NCI-H1417 (cell line): Measurements from ENCODE around the gene B4GALT2.

Experiments used
- DNase-seq, 3 experiments: peaks; one replicate each; lab custom pipeline; 2025; lab: John Stamatoyannopoulos, UW

B4GALT2 gene

DNA sequence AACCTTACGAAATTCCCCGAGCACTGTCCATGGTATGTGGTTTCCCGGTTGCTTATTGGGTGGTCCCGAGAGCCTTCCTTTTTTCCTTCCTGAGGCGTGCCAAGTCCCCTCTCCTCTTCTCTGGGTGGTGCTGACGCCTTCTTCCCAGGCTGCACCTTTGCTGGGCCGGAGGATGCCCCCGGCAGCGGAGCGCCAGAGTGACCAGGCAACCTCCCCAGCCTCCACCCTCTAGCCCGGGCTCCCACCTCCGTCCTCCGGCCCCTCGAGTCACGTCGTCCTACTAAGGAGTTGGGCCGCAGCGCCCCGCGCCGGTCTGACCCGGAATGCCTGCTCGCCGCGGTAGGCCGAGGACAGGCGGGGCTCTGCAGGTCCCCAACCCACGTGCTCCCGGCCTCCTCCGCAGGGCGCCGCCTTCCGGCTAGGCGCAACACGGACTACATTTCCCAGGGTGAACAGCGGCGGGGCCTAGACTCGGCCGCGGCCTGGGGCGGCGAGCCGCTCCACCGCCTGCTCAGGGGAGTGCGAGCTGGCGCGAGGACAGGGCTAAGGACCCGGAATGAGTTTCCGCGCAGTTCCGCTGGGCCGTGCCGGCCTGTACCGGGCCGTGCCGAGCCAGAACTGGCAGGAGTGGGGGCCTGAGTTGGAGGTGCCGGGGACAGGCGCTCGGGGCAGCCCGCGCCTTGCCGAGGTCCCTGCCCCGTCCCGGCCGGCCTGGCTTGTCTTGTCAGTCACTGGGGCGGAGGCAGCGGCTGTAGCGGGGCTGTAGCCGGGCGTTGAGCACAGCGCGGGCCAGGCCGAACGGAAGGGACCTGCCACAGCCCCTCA lies 32.6 kb upstream of the B4GALT2 start, which contains the start of gene IPO13:
Gene IPO13, plus strand, starts transcription at position 715 of the 825 bp plus-strand sequence. CDS start 651 bp downstream, outside the sequence.
- DNase-seq, result peak; percentile 91 to 97 (median 97)

DNA sequence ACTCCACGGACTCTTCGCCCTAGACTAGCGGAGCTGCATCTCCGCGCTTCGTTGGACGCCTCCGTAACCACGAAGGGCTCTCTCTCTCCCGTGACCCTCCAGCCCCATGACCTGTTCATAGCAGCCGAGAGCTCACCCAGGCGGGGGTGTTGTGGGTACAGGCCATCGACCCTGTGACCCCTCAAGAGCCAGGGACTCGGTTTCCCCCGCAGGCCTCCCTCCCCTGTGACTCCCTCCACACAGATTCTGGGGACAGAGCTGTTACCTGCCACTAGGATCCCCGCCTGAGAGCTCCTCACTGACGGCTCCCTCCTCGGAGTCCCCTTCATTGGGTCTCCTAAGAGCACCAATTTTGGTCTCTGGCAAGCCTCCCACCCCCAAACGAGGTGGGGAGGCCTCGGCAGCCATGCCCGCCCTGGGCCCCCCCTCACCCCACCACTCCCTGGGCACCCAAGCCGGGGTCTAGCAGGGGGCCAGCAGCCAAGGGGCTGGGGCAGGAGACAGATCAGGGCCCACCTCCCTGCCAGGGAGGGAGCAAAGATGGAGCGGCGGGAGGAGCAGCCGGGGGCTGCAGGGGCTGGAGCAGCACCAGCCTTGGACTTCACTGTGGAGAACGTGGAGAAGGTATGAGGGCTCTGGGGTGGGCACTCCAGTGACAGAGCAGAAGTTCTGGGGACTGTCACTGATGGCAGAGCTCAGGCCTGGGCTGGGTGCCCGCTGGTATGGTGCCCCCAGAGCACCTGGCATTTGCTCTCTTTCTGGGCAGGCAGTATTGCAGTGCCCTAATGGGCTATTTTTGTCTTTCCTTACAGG lies 31.7 kb upstream of the B4GALT2 start:
- DNase-seq, result no peak

DNA sequence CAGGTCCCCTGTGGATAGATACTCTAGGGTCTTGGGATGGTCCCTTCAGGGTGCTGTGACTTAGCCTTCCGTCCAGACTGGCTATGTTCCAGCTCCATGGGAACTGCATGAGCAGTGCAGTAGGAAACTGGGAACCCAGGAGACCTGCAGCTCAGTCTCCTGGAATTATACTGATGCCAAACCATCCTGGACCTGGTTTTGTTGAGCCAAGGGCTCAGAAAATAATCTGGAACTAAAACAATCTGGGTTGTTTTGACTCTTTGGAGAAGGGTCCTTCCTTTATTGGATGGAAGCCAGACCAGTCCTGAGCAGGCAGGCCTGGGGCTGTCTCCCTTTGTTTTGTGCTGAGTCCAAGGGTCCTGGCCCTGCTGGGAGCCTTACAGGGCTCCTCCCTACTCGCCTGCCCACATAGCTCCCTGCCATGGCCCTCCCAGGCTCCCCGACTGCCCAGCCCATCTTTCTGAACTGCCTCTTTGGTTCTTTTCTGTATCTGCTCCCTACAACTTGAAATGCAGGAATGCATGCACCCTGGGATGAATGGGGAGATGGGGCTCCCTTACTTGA lies 31.1 kb upstream of the B4GALT2 start:
- DNase-seq, result no peak

DNA sequence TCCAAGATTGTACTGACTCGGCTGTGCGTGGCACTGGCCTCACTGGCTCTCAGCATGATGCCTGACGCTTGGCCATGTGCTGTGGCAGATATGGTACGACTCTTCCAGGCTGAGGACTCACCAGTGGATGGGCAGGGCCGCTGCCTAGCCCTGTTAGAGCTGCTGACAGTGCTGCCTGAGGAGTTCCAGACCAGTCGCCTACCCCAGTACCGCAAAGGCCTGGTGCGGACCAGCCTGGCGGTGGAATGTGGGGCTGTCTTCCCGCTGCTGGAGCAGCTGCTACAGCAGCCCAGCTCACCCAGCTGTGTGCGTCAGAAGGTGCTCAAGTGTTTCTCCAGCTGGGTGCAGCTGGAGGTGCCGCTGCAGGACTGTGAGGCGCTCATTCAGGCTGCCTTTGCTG lies 29.3 kb upstream of the B4GALT2 start:
- DNase-seq, result no peak

DNA sequence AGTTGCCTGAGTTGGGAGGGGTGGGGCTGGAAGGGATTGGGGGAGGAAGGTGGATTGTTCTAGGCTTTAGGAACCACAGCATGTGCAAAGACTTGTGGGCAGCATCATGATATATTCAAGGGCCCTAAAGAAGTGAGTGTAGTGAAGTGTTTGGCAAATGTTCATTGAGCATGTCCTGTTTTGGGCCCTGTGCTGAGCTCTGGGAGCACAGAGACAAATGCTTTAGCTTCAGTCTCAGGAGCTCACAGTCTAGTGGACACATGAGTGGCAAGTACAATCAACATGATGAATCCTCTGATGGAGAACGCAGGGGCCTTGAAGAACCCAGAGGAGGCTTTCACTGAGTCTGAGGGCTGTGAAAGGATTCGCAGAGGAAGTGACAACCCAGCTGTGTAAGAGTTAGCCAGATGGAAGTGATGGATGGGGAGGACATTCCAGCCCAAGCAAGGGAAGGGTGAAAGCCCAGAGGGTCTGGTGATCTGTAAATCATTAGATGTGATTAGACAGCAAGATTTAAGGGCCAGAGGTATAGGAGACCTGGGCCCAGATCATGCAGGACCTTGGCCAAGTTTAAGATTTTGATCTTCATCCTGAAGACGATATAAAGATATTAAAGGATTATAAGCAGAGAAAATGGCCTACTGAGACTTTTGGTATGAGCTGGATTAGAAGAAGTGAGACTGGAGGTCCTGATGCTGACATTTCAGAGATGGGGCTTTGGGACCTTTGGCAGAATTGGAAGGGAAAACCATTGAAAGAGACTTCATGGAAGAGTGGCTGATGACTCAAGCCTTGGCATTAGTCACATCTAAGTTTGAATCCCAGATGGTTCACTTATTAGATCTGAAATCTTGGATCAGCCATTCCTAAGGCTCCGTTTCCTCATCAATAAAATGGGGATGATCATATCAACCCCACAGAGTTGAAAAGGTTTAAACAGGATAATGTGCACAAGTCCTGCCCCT lies 27.7 kb upstream of the B4GALT2 start:
- peak in 1 of 3 experiments; percentile 76 for DNase-seq

DNA sequence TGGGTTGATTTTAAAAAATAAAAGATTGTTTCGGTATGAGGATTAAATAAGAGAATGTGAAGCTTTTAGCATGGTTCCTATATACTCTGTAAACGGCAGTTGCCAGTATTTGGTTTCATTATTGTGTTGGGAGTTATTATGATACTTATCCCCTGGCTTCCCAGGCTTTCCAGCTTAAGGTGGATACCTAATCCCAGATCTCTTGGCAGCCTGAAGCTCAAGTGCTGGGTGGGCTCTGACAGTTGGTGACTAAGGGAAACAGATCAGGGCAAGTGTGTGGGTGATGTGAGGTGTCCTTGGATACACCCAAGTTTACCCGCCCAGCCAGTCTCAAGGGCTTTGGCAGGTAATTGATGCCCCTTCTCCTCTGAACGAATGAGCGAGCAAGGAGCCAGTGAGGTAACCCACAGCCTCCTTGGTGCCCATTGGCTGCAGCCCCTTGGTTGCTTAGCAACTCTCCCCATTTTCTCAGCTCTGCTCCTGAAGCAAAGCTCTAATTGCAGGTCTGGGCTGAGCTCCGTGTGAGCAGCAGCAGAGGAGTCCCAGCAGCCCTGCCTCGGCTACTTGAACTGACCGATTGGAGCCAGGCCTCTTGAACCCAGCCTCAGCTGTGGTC lies 26.2 kb upstream of the B4GALT2 start:
- peak; percentile 92 to 99 (median 96) for DNase-seq

DNA sequence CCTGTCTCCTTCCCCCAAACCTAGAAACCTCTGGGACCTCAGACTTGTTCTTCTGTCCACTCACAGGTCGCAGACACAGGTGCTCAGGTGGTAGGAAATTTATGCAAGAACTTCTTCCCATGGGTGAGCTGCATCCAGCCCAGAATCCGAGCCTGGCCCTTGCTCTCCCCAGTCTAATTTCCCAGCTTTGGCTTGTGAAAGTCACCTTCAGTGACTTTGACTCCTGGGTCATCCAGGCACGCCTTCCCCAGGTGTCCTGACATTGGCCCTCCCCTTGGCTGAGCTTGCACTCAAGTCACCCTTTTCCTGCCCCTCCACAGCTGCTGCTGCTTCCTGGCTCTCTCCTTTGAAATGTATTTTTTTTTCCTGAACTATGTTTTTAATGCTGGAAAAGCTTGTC lies 25.6 kb upstream of the B4GALT2 start:
- DNase-seq, result no peak

DNA sequence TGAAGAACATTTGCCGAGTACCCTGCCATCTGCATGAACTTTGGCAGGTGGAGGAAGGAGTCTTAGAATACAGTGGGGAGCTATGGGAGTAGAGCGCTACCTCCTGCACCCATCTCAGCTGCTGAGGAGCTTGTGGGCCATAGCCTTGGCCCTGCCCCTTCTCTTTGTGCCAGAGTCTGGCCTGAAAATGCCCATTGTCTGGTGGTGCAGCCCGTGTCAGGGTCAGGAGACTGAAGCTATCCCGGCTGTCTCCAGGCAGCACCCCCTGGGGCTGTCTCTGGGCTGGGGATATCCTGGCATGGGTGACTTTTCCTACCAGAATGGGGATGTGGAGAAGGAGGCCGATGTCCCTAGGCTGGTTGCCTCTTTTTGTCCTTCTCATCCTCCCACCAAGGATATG lies 25.0 kb upstream of the B4GALT2 start:
- no peak for DNase-seq

DNA sequence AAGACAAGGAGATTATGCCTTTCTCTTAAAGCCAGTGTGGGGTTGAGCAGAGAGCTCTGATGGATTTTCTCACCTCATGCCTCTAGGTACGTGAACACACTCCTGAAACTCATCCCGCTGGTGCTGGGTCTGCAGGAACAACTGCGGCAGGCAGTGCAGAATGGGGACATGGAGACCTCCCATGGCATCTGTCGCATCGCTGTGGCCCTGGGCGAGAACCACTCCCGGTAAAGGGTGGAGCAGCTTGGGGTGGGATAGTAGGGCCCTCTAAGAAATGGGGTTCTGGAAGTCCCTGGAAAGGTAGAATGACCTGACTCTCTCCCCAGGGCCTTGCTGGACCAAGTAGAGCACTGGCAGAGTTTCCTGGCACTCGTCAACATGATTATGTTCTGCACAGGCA lies 22.8 kb upstream of the B4GALT2 start:
- DNase-seq, result no peak

DNA sequence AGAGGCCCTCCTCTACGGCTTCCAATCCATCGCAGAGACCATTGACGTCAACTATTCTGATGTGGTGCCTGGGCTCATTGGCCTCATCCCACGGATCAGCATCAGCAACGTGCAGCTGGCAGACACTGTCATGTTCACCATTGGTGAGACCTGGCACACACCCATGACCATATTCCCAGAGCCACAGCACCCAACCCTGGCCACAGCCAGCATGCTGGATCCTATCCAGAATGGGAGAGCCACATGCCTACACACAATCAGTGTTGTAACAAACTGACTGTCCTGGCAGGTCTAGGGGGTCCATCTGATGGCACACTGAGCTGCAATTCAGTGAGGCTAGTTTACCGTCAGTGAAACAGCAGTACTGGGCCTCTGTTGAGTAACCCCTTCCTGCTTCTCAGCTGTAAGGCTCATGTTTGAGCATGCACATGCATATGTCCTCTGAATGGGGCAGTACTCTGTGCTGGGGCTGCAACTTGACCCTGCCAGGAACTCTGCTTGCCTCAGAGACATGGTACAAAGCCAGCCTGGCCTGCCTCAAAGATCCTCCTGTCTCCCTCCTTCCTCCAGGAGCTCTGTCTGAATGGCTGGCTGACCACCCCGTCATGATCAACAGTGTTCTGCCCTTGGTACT lies 21.5 kb upstream of the B4GALT2 start:
- DNase-seq, result no peak

DNA sequence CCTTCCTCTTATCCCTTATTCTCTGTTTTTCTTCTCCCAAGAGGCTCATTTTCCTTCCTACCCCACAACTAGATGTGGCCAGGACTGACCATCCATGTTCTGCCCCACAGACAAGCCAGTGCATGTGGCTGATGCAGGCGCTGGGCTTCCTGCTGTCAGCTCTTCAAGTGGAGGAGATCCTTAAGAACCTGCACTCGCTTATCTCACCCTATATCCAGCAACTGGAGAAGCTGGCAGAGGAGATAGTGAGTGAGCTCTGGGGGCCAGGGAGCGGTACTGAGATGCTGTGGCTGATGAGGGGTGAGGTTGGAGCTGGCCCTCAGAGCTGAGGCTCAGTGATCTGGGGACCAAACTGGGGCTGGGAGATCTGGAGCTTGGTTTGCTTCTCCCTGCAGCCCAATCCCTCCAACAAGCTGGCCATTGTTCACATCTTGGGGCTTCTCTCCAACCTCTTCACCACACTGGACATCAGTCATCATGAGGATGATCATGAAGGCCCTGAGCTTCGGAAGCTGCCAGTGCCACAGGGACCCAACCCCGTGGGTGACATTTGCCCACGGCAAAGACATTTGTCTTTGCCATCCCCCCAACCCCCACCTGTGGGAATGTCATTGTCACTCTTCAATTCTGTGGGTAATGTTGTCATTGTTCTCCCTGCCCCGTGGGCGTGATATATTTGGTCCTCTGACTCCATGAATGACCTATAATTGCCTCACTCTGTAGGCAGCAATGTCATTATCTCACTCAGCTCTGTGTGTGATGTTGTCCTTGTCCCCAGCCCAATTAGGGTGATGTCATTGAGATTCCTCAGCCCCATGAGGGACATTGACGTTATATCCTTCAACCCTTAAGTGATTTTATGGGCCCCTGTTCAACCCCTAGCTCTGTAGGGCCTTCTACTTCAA lies 20.4 kb upstream of the B4GALT2 start:
- no peak for DNase-seq

DNA sequence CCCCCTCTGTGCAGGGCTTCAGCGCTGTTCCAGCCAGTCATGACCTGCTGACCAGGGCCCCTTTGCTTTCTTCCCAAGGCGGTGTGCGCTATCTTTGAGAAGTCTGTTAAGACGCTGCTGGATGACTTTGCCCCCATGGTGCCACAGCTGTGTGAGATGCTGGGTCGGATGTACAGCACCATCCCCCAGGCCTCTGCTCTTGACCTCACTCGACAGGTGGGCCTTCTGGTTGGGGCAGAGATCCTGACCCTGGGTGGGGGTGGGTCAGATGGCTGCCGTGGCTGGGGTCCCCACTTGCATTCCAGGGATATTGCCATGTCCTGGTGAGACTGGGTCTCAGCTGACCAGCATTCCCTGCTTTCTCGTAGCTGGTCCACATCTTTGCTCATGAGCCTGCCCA lies 18.2 kb upstream of the B4GALT2 start:
- DNase-seq, result no peak

DNA sequence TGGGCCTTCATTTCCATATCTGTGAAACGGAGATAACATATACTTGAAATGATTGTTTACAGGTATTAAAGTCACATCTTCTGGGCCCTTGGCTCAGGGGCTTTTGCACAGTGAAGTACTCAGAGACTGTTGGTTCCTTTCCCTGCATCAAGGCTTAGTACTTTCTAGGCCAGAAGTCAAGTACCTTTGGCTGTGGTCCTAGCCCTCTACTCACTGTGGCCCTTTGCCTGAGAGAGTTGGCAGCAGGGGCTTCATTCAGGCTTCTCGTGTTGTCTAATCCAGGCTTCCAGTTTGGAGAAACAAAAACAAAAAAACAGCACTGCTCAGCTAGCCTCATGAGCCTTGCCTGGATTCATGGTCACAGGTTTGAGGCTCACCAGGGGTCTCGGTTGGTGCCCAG lies 17.3 kb upstream of the B4GALT2 start:
- DNase-seq, result no peak

DNA sequence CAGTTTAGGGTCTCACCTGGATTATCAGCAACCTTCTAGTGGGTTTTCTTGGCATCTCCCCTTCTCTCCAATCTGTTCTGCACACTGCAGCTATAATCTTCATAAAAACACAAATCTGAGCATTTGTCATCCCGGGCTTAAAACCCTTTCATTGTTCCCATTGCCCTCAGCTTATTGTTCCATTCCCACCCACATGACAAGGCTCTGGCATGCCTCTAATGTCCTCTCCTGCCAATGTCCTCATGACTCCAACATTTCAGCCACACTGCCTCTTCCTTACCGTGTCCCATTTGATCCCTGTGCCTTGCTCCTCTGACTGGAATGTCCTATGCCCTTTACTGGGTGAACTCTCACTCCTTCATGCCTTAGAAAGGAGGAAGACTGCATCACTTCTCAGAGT lies 16.7 kb upstream of the B4GALT2 start:
- DNase-seq, result no peak

DNA sequence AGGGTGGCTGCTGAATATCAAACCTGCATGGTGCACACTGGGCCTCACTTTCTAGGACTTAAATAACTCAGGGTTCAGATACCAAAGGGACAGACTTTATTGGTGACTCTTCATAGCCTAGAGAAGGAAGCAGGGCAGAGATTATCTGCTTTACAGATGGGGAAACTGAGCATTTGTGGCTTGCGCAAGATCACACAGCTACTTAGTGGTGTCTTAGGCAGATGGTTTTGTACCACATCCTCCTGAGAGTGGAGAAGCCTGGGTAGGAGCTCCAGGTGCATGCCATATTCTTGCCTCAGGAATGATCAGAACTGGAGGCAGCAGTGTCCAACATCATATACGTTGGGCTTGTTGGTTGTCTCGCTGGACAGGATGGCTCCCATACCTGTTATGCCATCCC lies 16.0 kb upstream of the B4GALT2 start:
- no peak for DNase-seq

DNA sequence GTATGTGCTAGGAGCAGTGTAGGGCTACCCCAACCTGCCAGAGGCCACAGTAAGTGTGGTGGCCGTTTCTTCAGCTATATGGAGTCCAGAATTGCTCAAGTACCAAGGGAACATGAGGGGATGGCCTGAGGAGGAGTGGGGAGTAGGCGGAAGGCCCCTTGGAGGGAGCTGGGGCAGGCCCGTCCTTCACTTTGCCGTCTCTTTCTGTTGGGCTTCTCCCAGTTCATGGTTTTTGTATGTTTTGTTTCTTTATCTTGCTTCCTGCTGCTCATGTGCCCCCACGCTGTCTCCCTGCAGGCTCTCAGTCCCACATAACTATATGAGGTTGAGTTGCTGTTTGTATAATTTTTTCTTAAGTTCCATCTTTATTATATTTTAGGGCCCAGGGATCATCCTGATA lies 15.1 kb upstream of the B4GALT2 start:
- no peak for DNase-seq

DNA sequence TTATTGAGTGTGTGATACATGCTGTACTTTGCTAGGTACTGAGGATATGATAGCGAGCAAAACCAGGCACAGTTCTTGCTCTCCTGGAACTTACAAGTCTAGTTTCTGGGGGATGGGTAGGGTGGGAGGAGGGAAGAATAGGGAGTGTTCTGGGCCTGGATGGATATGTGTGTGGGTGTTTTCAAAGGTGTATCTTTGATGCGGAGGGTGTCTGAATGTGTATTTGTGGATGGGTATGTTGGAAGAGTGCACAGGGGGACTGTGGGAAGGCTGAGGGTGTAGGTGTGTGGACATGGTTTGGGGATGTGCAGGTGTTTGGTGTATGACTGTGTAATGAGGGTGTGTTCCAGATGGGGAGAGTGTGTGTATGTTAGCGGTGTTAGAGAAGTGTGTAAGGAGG lies 13.7 kb upstream of the B4GALT2 start:
- DNase-seq, result no peak

DNA sequence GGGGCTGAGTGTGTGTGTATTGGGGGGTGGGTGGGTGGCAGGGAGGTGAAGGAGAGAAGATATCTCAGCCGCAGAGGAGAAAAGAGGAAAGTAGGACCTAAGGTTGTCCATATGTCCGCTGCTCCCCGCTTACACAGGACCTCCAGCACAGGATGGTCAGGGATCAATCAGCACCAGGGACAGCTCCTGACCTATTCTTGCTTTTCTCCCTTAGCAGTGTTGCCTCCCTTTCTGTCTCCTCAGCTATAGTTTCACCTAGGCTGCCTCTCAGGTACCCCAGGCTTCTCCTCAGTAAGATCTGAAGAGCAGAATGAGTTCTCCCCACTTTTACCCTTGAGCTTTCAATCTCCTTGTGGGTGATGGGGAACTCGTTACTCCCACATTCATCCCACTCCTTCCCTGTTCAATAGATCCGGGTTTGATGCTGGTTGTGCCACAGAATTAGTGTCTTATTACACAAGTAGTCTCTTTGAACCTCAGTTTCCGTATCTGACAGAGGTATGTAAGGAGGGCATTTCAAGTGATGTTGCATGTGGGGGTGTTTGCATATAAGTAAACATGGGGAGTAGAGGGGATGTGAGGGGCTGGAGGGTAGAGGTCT lies 10.6 kb upstream of the B4GALT2 start:
- DNase-seq, result no peak

DNA sequence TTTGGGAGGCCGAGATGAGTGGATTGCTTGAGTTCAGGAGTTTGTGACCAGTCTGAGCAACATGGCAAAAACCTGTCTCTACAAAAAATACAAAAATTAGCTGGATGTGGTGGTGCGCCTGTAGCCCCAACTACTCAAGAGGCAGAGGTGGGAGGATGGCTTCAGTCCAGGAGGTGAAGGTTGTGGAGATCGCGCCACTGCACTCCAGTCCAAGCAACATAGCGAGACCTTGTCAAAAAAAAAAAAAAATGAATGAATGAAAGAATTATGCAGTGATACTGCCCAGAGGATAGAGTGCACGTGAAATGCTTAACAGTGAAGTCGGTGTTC lies 9.6 kb upstream of the B4GALT2 start:
- no peak for DNase-seq
